ENCODE data around the gene PLCH1. TPM values are rescaled to one million over a fixed set of nuclear protein-coding genes. Genes with fewer than 3 reads are reported as not detected.
A peak's percentile ranks its signal among the peaks of the same experiment; 100 is the strongest.

The PLCH1 gene
- total and polyA plus RNA-seq, 2 of the 13 experiments (the other 11 are each of a cell fraction or from before 2014, with no cell fraction given), result 2.0 to 3.0 TPM

DNA sequence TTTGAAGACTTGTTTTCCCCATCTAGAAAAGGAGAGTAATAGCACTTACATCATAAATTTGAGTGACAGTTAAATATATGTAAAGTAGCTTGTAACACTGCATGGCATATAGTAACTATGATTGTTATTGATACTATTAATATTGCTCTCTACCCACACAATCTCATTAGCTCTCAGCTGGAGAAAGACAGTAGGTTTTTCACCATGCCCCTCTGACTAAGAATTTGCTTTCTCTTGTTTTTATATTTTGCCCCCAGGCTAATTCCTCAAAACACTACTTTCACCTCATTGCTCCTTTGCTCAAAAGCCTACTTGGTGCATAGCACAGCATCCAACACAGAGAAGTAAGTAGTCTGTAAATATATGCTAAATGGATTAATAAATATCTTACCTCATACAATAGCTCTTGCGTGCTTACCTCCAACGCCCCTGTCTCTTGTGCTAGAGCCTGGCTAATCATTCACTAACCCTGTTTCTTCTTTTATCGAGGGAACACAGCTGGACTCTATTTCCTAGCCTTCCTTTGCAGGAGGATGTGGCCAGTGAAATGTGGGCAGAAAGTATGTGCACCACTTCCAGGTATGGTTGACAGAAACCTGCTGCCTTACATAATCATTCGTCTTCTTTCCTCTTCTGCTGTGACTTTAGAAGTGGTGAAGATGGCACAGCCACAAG, 190.0 kb downstream of the PLCH1 start:
- H3K9me3 ChIP-seq (ENCODE audit: low read length), result no peaks in the 10 kb centered on the region
- CTCF ChIA-PET (ENCODE audit: low intra/inter-chr PET ratio, low total read pairs), result no interaction called here
- H3K4me3 ChIP-seq (replicated peaks in 1 of 3; ENCODE audit: insufficient read depth in 1 of 3, low read depth in 2 of 3, low read length in 3 of 3), result peak overlapping the region in 1 of 3 experiments; percentile 15; a peak in 1 of 6 replicates
- no peaks in the 10 kb centered on the region for H4K20me1 ChIP-seq (ENCODE audit: insufficient read depth, low read length)
- WGBS (ENCODE audit: low lambda C conversion rate), result 14% methylated on average over 4 of the region's 4 CpGs
- peak; percentile 67 for DNase-seq (ENCODE audit: low spot score)
- H3K36me3 ChIP-seq (replicated peaks in 1 of 2; ENCODE audit: control insufficient read depth in 1 of 2, insufficient read depth in 2 of 2, low read length in 2 of 2), result no peaks in the 10 kb centered on the region
- H3K9ac ChIP-seq (ENCODE audit: insufficient read depth, low read depth, low read length), result no peak overlapping the region
- peak overlapping the region; percentile 16 for H3K27ac ChIP-seq (ENCODE audit: extremely low read length, insufficient read depth, low read length)
- peaks cover 30% of the 10 kb centered on the region for H3K4me1 ChIP-seq (ENCODE audit: insufficient read depth, low read length)
- no peak overlapping the region for H2AFZ ChIP-seq (ENCODE audit: low read length)
- peak overlapping the region; percentile 57 for H3K4me2 ChIP-seq (ENCODE audit: low read depth, low read length)
- POLR2A ChIA-PET, result no interaction called here
- no peaks in the 10 kb centered on the region for H3K79me2 ChIP-seq (ENCODE audit: insufficient read depth, low read length)
- in situ Hi-C loops (cut with HindIII; ENCODE audit: extremely low pct_ligation_motif_present, low pct_unique_long_range_greater_than_20kb), result no loop called here
- intact Hi-C loops (cut with micrococcal nuclease; ENCODE audit: unreplicated experiment), result no loop called here
- peak; percentile 98 for ATAC-seq
- no peaks in the 10 kb centered on the region for H3K27me3 ChIP-seq (ENCODE audit: control insufficient read depth in 1 of 2, insufficient read depth in 2 of 2, low read length in 2 of 2)
- no TSS peak for BruUV-seq (replicated peaks)
- peak; percentile 74 for FAIRE-seq
- TF ChIP-seq ZNF674 (CRISPR knock-in tag; IDR thresholded peaks at IDR 0.05; ENCODE audit: low read depth) (no peak), ZNF550 (CRISPR knock-in tag; IDR thresholded peaks at IDR 0.05; ENCODE audit: borderline replicate concordance) (no peak), SOX13 (IDR thresholded peaks at IDR 0.05) (no peak), SOX13 (CRISPR knock-in tag; conservative IDR thresholded peaks at IDR 0.05 in 1 of 2, IDR thresholded peaks at IDR 0.05 in 1 of 2) (peak in 1 of 2 experiments; percentile 54; a peak in 2 of 4 replicates), GATAD2A (CRISPR knock-in tag; IDR thresholded peaks at IDR 0.05) (peak; percentile 45; the same call in 1 of the 2 replicates), ZNF746 (CRISPR knock-in tag; IDR thresholded peaks at IDR 0.05) (no peak), ERF (CRISPR knock-in tag; IDR thresholded peaks at IDR 0.05) (peak; percentile 42; the same call in 1 of the 2 replicates), ELF3 (CRISPR knock-in tag; IDR thresholded peaks at IDR 0.05) (peak; percentile 39; the same call in 1 of the 2 replicates)
- TF ChIP-seq, protein P1, sequence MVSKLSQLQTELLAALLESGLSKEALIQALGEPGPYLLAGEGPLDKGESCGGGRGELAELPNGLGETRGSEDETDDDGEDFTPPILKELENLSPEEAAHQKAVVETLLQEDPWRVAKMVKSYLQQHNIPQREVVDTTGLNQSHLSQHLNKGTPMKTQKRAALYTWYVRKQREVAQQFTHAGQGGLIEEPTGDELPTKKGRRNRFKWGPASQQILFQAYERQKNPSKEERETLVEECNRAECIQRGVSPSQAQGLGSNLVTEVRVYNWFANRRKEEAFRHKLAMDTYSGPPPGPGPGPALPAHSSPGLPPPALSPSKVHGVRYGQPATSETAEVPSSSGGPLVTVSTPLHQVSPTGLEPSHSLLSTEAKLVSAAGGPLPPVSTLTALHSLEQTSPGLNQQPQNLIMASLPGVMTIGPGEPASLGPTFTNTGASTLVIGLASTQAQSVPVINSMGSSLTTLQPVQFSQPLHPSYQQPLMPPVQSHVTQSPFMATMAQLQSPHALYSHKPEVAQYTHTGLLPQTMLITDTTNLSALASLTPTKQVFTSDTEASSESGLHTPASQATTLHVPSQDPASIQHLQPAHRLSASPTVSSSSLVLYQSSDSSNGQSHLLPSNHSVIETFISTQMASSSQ (IDR thresholded peaks at IDR 0.05; ENCODE audit: low read depth), result peak; percentile 86
- TF ChIP-seq, protein P1 (CRISPR knock-in tag; IDR thresholded peaks at IDR 0.05; ENCODE audit: borderline replicate concordance), result peak; percentile 87; the same call in 1 of the 2 replicates
- TF ChIP-seq, protein P2, sequence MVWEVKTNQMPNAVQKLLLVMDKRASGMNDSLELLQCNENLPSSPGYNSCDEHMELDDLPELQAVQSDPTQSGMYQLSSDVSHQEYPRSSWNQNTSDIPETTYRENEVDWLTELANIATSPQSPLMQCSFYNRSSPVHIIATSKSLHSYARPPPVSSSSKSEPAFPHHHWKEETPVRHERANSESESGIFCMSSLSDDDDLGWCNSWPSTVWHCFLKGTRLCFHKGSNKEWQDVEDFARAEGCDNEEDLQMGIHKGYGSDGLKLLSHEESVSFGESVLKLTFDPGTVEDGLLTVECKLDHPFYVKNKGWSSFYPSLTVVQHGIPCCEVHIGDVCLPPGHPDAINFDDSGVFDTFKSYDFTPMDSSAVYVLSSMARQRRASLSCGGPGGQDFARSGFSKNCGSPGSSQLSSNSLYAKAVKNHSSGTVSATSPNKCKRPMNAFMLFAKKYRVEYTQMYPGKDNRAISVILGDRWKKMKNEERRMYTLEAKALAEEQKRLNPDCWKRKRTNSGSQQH (CRISPR knock-in tag; IDR thresholded peaks at IDR 0.05; ENCODE audit: low read depth), result no peak
- TF ChIP-seq, protein P3, sequence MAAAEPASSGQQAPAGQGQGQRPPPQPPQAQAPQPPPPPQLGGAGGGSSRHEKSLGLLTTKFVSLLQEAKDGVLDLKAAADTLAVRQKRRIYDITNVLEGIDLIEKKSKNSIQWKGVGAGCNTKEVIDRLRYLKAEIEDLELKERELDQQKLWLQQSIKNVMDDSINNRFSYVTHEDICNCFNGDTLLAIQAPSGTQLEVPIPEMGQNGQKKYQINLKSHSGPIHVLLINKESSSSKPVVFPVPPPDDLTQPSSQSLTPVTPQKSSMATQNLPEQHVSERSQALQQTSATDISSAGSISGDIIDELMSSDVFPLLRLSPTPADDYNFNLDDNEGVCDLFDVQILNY (CRISPR knock-in tag; conservative IDR thresholded peaks at IDR 0.05), result no peak
- TF ChIP-seq, protein P4, sequence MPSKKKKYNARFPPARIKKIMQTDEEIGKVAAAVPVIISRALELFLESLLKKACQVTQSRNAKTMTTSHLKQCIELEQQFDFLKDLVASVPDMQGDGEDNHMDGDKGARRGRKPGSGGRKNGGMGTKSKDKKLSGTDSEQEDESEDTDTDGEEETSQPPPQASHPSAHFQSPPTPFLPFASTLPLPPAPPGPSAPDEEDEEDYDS (CRISPR knock-in tag; IDR thresholded peaks at IDR 0.05), result peak; percentile 33; the same call in 1 of the 2 replicates
- TF ChIP-seq, protein P5, sequence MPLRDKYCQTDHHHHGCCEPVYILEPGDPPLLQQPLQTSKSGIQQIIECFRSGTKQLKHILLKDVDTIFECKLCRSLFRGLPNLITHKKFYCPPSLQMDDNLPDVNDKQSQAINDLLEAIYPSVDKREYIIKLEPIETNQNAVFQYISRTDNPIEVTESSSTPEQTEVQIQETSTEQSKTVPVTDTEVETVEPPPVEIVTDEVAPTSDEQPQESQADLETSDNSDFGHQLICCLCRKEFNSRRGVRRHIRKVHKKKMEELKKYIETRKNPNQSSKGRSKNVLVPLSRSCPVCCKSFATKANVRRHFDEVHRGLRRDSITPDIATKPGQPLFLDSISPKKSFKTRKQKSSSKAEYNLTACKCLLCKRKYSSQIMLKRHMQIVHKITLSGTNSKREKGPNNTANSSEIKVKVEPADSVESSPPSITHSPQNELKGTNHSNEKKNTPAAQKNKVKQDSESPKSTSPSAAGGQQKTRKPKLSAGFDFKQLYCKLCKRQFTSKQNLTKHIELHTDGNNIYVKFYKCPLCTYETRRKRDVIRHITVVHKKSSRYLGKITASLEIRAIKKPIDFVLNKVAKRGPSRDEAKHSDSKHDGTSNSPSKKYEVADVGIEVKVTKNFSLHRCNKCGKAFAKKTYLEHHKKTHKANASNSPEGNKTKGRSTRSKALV (CRISPR knock-in tag; IDR thresholded peaks at IDR 0.05), result no peak

Measured in HepG2 (cell line).